Measurements from ENCODE around the gene RTL10.

RTL10 gene, protein sequence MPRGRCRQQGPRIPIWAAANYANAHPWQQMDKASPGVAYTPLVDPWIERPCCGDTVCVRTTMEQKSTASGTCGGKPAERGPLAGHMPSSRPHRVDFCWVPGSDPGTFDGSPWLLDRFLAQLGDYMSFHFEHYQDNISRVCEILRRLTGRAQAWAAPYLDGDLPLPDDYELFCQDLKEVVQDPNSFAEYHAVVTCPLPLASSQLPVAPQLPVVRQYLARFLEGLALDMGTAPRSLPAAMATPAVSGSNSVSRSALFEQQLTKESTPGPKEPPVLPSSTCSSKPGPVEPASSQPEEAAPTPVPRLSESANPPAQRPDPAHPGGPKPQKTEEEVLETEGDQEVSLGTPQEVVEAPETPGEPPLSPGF

DNA sequence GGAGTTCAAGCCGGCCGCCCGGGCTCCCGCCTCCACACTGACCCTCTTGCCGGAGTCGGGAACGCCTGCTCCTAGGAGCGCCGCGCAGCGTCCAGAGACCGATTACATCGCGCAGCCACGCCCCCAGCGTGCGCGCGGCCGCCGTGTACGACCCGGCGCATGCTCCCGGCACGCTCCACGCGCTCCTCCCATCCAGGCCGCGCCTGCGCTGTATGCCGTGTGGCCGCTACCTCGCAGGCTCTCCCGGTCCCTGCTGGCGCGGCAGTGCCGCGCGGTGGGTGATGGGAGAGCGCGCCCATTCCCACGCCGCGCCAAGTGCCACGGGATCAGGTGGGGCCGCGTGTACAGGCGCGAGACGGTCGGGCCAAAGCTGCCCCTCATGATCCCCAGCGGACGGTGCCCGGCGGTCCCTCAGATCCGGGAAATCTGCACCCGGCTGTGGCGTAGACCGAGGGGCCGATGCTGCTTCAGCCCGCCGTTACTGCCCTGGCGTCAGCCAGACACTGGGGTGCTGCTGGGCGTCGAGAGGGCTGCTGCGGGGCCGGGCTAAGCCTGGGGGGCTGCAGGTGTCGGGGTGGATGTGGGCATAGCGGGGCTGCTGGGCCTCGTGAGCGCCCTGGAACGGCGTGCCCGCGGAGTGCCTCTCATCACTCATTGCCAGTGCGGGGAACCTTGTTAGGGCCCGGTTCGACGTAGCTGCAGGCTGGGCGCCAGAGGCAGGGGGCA lies at the start of gene RTL10, which contains the start of gene GNB1L:
RTL10 (minus strand) TSS at position 97 of the 726 bp plus-strand sequence. CDS start 2,613 bp downstream, outside the sequence.
GNB1L (minus strand) TSS at position 97 of the 726 bp plus-strand sequence. CDS start 33,519 bp downstream, outside the sequence.
- peak; percentile 57 to 78 for DNase-seq

DNA sequence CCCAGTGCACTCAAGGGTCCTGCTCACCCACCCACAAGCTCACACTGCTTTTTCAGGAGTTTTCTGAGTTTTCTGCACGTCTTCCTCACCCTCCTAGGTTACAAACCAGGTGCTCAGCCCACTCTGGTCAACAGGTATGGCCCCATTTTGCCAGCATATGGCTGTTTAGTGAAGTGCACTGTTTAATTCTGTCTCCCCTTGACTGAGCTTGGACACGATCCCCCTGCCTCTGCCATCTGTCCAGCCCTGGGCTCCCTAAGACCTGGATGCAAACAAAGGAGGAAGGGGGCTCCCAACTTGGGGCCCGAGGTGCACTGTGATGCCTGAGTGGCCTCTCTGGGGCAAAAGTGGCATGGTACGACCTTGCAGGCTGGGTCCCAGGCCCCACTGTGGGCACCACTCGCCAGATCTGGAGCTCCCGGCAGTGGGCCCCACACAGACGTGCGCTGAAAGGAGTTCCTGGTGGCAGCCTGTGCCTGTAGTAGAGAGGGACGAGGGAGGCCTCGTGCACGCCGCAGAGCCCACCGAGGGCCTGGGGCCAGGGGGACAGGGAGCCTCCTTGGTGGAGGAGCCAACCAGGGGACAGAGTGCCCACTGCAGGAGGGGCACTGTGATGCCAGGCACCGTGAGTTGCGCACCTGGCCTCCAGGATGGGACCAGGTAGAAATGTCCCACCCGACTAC lies 49.6 kb upstream of the RTL10 start:
- DNase-seq, result no peak

DNA sequence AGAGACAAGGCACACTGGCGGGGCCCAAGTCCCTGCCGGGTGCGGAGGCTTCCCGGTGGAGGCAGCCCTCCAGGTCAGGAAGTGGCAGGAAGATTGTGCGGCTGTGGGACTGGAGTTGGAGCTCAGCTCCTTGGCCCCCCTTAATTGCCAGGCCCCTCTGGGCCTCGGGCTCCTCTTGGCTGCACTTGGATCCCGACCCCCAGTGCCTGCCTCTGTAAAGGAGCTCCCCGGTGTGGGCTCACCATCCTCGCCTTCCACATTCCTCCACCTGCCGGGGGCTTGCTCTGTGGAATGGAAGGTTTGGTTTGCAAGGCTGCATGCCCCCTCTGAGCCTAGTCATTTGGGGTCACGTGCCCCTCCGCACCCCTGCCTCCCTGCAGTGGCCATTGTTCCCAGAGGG lies 48.8 kb upstream of the RTL10 start:
- DNase-seq, result no peak

DNA sequence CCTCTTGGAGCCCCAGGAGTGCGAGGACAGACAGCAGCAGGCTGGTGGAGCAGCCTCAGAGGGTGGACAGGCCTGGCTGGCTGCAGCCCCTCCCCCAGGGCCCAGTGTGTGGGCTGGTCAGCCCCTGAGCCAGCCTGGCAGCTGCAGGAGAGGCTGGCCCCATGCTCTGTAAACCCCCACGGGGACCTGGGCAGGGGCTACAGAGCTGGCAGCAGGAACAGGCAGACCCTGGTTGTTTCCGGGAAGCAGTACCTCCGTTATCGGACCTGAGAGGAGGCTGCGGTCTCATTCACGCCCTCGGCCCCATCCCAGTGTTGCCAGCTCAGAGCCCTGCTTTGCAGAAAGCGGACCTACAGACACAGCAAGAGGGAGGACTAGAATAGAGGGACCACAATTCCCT lies 48.4 kb upstream of the RTL10 start:
- no peak for DNase-seq

DNA sequence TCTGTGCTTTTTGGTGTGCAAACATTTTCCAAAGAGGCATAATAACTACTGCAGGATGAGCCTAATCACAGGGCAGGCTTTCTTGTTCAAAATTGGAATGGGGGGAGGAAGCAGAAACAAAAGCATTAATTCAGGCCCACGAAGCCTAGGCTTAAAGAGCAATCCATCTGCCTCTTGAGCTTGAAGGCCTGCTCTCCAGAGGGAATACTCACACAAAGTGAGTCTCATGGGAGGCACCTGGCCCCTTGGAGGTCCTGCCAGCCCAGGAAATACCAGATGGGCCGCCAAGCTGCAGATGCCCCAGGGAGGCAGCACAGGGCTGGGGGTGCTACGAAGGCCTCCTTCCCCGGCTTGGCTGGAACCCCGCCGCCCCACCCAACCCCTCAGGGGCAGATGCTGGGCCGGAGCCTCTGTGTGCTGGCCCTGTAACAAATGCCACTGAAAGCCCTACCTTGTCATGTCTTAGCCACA lies 47.6 kb upstream of the RTL10 start:
- peak in 1 of 2 experiments; percentile 10 for DNase-seq

DNA sequence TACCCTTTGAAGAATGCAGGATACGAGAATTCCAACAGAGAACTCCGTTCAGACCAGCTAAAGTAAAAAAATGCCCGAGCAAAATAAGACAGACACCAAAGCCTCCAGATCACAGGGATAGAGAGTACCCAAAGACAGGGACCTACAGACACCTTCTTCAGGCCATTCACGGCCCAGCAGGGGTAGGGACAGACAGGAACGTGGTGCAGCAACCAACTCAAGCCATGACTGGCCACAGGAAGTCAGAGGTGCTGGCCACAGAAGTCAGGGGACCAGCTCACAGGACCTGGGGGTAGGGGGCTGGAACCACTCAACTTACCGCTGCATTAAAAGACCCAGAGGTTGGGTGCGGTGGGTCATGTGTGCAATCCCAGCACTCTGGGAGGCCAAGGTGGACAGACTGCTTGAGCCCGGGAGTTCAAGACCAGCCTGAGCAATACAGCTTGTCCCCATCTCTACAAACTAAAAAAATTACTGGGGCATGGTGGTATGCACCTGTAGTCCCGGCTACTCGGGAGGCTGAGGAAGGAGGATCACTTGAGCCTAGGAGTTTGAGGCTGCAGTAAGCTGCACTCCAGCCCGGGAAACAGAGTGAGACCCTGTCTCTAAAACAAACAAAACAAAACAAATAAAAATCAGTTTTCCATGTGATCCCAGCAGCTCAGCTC lies 47.0 kb upstream of the RTL10 start:
- DNase-seq, result no peak

DNA sequence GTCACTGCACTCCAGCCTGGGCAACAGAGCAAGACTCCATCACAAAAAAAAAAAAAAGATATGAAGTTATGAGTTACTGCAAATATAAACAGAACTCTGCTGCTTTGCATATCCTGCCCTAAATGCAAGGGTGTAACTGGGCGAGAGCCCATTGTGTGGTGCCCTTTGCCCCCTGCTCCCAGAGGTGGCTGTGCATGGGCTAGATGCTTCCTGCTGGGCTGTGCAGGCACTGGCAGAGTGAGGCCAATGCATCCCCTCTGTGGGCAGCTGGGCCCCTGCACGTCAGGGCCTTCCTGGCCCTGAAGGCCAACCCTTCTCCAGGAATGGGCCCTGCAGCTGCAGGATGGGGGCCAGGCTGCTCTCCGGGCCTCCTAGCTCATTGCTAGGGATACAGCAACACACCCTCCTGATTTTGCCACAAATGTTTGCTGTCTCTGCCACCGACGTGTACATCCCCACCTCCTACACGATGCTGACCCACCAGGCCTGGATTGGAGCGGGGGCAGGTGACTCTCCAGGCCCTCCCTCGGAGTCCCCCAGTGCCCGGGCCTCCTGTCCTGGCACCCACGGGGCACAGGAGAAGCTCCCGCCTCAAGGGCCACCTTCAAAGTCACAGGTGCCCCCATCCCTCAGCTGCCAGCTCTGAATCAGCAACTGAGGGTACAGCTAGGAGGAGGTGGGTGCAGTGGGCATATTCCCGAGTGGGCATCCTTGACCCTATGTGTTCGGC lies 46.2 kb upstream of the RTL10 start:
- no peak for DNase-seq

DNA sequence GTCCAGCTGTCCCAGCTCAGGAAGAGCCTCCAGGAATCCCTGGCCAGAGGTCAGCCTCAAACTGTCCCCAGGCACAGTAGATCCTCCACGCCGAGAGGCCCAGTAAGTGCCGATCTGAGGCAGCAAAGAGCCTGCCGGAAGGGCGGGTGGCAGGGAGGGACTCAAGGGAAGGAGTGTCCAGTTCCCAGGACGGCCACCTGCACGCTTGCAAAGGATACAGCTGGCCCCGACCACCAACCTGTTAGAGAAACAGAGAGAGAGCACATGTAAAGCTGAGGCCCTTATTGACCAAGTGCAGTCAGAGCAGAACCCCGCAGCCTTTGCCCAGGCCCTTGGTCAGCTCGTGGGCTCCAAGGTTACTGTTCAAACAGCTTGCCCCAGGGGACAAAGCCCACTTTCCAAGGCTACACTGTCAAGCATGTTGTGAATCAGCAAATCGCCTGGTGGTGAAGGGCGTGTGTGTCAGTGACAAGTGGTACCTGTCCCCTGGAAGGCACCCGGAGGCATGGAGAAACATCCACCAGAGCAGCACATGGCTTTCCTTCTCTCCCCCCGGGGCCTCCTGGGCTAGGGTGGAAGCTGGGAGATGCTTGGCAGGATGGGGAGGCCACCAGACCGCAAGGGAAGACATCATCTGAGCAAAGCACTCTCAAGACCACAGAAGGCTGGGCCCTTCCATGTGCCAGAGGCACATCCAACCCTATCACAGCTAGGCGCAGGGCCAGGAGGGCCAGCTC lies 44.3 kb upstream of the RTL10 start:
- no peak for DNase-seq

DNA sequence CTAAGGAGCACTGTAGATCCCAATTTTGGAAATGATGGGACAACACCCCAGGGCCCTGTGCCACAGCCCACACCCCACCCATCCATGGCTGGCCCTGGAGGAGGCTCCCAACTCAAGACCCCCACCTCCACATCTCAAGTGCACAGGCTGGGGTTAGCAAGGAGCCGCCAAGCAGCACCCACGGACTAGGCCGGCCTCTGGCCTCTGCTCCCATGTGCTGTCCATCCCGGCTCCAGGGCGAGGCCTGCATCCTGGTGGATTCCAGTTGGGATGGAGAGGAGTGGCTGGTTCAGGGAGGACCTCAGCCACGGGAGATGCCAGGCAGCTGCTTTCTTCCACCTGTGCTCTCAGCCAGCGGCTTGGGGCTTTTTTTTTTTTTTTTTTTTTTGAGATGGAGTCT lies 43.5 kb upstream of the RTL10 start:
- no peak for DNase-seq

DNA sequence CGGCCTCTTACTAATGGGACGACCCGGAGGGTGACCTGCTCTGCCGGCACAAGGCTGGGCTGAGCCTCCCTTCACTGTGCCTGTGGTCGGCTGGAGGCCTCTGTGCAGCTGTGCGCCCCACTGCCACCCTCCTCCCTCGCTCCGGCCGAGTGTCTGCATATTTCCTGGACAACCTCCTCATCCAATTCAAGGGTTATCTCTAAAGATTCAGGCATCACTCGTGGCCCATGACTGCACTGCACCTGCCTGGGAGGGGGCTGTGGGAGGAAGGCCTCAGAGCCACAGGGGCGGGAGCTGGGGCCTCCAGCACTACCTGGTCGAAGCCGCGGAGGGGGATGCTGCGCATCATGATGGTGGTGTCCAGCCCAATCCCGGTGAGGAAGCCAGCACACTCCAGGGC lies 43.1 kb upstream of the RTL10 start:
- no peak for DNase-seq

DNA sequence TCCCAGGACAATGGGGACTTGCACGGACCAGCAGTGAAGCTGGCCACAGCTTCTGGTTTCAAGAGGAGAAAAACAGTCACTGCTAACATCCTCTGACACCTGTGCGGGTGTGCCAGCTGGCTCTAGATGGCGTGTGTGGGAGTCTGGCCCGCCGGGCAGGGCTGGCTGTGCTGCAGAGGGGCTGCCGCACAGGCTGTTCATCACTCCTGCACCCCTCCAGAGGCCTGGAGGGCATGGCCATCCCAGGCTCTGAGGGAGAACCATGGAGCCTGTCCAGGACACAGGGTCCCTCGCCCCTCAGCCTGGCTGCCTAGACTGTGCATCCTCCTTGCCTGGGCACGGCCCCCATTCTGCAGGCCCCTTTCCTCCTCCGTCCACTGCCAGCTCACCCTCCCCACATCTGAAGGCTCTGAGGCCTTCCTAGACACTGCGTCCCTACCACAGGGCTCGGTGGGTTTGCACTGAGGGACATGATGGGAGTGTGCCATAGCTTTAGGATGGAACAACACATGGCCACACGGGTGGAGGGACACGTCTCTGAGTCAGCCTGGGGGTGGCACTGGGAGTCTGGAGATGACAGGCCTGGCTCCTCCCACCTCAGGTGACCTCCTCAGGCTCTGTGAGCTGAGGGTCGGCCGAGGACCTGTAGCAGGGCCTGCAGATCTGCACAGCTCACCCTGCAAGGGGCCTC lies 42.1 kb upstream of the RTL10 start:
- DNase-seq, result no peak

DNA sequence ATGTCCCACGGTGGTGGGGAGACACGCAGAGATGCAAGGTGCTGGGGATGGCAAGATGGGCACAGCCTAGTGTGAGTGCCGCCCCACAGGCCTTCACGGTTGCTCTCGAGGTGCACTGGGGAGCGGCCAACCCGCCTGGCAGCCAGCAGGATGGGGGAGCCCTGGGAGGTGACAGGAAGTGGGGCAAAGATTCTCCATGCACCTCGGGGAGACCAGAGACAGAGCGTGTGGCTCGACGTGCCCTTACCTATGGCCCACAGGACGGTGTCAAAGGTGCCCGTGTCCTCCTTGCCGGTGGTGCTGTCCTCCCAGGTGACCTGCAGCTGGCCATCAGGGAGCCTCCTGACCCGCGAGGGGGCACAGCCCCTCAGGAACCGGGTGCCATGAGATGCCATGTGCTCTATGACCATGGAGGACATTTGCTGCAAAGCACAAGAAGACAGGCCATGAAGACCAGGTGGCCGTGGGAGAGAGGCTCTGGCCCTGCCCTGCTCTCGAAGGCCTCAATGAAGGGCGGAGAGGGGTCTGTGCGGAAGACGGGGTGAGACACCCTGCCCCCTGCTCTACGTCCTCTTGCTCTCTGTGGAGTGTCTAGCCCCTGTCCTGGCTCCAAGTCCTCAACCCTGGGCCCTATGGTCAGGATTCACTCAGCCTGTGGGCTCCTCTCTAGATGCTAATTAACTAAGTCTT lies 40.6 kb upstream of the RTL10 start:
- DNase-seq, result no peak

DNA sequence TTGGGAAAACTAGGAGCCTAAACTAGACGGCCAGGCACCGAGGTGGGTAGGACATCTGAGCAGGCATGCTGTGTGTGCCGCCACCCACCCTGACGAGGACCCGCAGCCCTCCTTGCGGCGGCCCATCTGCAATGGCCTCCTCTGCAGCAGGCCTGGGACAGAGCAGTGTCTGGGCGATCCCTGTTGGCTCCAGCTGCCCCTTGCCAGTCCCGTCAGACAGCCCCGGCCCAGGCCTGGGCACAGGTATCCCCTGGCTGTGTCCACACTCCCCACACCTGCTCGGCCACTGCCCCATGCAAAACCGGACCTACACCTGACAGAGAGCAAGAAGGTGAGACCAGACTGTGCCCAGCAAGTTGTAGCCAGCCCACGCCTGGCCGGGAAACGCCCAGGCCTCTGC lies 38.7 kb upstream of the RTL10 start:
- DNase-seq, result no peak

DNA sequence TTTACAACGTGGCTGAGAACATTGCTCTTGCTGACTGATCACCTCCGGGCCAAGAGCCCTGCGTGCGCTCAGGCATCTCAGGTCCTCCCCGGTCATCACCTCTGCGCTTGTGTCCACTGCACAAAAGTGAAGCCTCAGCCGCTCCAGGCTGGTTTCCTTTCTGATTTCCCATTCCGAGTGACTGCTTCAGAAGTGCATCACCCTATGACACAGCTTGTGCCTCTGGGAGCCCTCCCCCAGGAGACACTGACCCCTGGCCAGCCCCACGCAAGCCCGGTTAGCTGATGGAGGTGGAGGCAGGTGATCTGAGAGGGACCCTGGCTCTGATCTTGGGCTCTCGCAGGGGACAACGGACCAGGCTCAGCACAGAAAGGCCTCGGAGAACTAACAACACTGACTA lies 38.3 kb upstream of the RTL10 start:
- no peak for DNase-seq

DNA sequence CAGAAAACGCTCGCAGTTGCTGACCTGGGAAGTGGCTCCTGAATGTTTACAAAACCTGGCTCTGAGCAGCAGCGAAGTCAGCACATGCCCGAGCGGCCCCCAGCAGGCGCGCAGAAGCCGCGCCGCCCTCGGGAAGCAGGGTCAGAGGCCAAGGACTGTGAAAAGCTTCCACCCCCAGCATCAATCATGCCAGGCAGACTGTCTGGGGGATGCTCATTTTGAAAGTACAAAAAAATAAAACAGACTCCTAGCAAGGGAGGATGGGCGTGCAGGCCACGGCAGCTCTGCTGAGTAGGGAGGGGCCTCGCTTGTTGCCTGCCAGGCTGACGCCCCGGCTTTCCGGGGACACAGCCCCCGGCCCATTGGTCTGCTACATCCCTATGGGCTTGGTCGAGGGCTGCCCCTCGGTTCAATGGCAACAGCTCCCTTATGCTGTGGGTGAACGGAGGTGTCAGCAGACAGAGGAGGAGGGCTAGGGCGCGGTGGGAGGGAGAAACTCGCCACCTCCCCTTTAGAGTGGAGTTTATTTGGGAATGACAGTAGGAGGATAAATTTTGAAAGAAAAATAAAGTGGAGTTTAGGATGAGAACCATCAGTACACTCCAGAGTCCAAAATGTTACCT lies 37.7 kb upstream of the RTL10 start:
- no peak for DNase-seq

DNA sequence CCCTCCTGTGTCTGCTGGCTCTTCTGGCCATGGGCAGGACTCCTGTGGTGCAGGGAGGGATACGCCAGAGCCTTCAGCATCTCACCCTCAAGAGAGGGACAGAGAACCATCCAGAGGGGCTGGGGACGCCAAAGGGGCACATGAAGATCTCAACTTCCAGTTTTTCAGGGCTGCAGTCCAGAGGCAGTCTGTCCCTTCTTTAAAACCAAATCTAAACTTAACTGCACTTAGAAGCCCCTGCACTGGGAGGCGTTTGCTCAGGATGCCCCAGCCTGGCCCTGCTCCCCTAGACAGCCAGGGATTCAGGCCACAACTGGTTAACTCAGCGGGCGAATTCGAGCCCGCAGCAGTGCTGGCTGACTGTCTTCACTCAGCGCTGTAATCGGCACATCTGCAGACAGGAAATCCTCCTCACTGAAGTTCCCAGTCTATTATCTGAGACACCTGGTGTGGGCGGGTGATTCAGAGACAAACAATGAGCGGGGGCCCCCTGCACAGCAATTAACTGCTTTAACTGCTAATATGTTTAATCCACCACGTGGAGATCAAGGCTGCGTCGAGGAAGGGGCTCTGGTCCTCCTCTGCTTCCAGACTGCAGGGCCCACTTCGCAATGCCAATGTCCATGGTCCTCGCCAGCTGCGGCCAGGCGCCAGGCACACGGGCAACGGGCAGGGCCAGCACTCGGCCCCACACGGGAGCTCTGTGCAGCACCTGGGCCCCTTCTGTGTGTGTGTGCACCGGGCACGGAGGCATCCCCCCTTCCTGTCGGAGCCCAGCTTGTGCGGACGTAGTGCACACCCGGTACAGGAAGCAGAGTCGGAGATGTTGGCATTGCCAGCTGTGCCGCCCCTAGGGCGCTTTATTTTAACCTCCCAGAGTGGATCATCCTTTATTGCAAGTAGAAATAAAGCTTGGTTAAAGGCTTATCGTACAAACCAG lies 36.9 kb upstream of the RTL10 start:
- DNase-seq, result peak in 1 of 2 experiments; percentile 8

DNA sequence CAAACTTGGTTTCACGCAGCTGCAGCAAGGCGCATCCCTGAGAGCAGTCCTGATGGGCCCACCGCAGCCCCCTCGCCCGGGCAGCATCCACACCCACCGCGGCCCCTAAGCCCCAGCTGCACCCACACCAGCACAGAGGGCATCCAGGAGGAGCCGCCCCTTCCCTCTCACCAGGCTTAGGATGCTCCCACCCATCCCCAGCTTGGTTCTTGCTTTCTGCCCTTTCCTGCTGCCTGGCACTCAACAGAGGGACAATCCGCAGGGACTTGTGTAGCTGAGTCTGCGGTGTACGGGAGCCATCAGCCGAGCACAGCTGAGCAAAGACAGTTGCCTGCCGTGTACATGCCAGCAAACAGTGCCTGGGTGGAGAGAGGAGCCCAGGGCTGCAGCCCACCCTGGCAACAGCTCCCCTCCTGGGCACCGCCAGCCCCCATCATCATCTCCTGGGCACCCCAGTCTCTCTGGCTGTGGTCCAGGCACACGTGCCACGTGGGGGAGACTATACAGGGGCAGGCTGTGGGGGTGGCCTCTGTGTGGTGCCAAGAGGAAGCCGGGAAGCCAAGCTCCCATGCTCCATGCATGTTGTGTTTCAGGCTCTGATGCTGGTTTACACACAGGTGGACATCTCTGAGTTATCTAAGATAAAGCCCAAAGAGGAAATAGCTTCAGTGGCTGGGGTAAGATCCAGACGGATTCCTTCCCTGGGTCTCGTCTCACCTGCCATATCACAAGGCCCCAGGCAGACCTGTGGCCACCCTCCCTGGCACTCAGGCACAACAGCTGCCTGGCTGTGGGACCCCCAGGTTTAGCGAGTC lies 36.0 kb upstream of the RTL10 start:
- no peak for DNase-seq

DNA sequence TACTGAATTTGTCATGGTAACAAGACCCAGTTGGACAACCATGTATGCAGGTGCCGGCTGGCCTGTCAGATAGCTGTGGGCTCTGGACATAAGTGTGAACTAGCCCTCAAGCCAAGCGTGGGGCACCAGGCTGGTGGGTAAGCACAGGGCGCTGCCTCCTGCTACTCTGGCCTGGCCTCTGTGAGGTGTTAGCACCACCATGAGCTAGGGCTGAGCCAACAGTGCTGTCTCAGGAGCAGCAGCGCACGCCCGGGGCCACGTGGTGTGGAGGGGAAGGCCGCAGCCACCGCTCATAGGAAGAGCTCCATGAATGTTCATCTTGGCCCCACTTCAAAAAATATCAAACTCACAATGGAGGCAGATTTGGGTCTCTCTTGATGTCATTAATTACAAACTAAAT lies 35.3 kb upstream of the RTL10 start:
- no peak for DNase-seq

All from NCI-H187 (cell line).